Hypothalamus (tissue), 51 donors: Measurements from ENCODE around the gene POU6F1.

Experiments
- DNase-seq, 51 donors: peaks; one replicate each; lab custom pipeline; 2025; lab: John Stamatoyannopoulos, UW

POU6F1 gene

DNA sequence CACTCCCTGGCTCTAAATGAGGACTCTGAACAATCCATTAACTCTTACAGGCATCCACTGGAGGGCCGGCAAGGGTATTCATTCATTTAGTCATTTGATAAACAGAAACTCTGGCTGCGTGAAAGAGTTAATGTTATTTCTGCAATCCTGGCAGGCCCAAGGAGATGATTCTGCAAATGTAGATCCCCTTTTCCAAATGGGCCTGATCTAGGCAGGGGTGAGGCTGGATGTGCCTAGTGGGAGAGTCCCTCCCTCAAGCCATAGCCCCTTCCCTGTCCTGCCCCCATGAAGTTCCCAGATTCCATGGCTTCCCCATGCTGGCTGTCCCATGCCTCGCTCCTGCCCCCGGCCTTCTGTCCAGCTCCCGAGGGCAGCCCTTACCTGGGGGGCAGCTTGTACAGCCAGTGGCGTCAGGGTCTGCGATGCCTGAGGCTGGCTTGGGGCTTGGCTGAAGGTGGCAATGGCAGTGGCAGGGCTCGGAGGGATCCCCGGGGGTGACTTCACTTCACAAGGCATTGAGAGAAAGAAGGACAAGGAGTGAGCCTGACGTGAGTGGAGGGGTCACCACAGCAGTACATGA, 18.4 kb downstream of the POU6F1 start:
- no peak for DNase-seq

DNA sequence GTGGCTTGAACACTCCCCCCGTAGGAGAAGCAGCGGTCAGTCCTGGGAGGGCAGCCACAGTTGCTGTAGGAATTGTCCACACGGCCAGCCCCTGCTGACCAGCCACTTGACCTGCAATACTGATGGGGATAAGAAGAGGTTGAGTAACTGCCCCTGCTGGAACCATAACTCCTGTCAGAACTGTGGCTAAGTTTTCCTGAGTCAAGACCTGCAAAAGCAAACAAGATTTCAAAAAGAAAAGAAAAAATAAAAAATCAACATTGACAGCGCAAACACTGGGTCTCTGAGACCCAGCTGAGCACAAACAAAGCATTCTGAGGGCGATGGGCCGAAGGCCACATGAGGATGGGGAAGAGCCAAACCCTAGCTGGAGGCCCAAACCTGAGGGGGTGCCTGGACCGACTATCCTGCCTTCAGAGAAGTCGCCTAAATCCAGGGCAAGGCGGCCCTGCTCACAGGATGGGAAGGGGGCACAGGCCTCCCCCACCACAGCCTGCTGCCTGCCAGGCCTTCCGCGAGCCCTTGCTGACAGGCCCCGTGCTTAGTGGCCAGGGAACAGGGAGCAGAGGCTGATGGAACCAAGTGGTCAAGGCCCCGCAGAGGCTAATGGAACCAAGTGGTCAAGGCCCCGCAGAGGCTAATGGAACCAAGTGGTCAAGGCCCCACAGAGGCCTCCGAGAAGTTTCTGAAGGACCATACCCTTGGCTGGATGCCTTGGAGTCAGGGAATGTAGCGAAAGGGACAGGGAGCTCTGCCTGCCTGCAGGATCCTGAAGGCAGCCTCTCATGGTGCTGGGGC, 19.1 kb downstream of the POU6F1 start:
- DNase-seq: no peak

DNA sequence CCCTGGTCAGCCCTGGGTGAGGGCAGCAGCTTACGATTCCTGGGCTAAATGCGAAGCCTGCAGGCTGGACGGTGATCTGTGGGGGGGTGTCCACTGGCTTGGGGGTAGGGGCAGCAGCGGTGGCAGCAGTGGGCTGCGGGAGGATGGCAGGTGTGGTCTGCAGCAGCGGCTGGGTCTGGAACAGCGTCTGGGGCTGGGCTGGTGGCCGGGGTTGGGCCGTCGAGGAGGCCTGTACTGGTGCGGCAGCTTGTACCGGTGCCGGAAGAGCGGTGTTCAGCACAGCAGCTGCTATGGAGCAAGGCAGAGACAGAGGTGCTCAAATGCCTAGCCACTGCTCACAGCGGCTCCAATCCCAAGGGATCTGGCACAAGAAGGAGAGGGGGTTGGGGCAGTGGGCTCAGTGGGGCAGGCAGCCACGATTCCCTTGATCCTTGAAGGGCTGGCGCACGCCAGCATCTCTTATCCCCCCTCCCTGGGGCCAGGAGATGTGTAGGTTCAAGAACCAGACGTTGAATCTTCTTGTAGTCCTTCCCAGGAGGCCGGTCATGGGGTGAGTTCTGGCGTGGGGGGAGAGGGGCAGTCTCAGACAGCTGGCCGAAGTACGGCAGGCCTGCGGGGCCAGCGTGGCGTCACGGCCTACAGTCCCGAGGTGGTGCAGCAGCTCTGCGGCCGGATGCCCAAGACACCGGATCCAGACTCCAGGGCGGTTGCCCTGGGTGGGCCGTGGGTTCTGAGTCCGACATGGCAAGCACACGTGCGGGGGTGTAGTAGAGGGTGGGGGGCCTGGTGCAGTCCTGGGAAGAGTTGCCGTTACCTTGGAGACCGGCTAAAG, 19.9 kb downstream of the POU6F1 start:
- no peak for DNase-seq

DNA sequence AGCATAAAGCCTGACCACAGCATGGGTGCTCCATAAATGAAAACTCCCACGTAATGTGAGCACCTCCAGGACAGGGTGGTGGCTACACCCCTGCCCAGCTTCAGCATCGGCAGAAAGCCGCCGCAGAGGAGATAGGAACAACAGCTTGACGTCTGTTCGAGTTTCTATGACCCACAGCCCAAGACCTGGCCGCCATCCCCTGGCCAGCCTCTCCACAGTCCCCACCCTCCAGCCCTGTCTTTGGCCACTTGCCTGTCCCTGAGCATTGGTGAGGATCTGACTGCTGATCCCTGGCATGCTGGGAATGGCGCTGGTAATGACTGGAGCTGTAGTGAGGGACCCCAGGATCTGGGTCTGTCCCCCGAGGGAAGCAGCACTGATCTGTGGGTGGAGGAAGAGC, 21.3 kb downstream of the POU6F1 start:
- DNase-seq: no peak

DNA sequence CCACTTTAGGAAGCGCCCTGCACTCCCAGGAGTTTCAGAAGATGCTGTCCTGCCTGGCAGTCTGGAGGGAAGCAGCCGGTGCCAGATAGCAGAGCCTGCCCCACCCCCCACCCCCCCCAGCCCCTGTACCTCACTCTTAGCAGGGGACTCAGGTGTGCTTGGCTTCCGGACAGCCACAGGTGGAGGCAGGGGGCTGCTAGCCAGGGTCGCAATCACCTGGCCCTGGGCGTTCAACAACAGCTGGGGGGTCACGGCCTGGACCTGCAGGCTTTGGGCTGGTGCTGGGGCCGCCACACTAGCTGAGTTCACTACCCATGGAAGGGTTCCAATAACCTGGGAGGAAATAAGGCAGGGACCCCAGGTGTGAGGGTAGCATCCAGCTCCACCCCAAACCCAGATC, 22.0 kb downstream of the POU6F1 start:
- no peak for DNase-seq

DNA sequence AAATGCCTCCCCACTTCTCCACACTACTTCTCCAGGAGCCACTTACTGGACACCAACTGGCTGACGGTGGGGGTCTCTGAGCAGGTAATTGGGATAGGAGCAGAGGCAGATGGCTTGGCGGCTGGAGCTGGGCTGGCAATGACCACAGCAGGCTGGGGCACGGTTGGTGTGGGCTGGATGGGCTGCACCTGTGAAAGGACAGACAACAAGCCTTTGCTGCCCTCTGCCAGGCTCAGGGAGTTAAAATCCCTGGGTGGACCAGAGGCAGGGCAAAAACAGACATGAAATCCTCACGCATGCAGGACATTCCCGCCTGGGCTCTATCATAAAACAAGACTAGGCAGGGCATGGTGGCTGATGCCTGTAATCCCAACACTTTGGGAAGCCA, 25.6 kb downstream of the POU6F1 start:
- DNase-seq: no peak

DNA sequence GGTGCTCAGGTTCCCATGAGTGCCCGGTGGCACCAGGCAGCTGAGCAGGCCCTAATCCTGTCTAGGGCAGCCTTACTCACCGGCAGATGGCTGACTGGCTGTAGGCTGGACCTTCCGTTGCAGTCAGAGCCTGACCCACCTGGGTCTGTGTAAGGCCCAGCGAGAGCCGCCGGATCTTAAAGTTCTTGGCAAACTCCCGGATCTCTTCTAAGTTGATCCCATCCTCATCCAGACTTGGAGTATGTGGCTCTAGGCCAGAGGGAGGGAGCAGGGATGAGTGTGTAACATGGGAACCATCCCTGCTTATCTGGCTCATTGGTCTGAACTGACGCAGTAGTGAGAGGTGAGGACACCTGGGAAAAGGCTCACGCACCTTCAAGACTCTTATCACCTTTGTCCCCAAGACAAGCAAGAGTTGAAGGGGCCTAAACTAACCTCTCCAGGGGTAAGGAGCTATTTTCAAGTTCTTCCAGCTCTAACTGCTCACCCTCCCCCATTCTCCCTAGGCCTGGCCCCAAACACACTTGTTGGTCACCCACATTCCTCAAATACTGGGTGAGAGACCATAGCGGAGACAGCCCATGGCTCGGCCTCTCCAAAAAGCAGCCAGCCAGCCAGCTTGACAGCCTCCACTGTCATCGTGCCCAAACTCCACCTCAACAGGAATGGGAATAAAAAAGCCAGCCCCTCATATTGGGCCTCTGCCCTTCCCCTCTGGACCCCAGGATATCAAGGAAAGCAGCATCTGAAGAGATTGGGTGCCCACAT, 26.2 kb downstream of the POU6F1 start:
- no peak for DNase-seq

DNA sequence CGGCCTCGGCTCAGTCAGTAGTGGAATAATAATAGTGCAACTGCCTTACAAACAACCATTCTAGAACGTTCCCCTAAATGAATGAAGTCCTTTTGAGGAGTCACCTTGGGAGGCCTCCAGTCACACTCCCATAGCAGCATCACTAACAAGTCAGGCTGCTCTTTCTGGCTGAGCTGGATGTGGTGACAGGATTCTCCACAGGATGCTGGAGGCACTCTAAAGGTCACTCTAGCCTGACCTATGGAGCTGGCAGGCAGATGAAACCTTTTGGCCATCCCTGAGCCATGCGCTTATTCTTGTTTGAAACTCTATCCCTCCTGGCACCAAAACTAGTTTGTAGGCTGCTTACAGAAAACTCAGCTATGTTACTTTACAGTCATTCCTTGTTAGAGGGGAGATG, 27.0 kb downstream of the POU6F1 start:
- DNase-seq: no peak

DNA sequence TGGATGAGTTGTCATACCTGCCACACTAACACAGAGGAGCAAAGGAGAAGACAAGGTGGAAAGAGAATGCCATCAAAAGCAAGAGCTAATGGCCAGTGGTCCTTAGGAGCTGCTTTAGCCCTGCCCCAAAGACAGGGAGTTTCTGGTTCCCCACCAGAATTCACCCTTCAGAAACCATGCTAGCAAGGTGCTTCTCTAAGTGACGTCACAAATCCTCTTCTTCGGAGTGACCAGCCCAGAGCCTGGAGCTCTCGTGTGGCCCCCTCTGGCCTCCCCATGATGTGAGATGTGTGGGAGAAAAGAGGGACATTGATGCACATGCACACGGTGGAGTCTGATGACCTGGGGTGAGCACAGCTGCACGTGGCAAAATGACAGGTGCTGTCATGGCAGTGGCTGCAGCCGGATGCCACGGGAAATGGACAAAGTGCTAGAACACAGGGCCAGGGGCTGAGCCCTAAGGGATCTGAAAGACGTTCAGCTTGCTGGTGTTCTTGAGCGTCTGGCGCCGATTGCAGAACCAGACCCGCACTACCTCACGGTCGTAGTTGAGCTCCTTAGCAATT, 28.0 kb downstream of the POU6F1 start:
- no peak for DNase-seq

DNA sequence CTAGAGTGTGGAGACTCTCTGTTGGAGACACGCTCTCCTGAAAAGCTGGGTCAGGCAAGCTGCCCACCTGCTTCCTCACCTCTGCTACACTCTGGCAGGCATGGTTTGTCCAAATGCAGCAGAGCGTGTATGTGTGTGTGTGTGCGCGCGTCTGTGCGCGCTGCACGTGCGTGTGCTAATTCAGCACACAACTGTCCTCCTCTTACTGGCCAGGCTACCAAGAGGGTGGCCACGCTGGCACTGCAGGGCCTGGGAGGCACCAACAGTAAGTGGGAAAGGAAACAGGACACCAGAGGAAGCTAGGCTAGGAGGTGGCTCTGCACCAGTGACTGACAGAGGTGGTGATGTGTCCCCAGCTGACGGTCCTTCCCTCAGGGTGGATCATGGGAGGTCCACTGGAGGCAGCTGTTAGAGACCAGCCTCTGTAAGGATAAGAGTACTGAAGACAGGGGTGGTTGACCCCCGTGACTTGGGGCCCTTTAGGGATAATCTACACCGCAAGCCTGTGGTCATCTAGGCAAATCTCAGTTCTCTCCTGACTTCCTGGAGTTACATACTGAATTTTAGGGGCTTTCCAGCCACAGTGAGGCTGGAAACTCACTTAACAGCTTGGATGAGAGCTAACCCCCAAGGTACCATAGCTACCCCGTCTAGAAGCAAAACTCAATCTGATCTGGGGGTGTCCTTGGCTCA, 29.4 kb downstream of the POU6F1 start:
- no peak for DNase-seq

DNA sequence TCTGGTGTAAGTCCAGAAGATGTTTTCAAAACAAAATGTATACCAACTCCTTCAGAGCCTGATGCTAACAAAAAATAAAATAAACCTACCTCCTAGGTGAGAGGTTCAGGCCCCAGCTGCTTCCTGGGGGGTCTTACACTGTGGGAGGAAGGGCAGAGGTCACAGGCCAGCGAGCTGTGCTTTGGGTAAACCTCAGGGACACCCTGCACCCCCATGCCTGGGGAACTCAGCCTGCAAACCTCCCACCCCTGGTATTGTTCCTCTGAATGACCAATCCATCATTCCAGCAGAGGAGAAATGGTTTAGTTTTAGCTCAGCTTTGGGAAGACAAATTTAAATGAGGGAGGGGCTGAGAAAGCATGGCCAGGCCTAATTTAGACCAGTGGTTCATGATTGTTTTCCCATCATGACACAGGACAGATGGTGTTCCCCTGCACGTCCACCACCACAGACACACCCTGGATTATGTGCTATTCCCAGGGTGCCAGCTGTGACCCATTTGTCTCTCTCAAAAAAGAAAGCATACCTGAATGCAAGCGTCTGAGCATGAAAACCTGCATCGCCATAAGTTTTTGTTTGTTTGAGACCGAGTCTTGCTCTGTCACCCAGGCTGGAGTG, 30.4 kb downstream of the POU6F1 start:
- no peak for DNase-seq

DNA sequence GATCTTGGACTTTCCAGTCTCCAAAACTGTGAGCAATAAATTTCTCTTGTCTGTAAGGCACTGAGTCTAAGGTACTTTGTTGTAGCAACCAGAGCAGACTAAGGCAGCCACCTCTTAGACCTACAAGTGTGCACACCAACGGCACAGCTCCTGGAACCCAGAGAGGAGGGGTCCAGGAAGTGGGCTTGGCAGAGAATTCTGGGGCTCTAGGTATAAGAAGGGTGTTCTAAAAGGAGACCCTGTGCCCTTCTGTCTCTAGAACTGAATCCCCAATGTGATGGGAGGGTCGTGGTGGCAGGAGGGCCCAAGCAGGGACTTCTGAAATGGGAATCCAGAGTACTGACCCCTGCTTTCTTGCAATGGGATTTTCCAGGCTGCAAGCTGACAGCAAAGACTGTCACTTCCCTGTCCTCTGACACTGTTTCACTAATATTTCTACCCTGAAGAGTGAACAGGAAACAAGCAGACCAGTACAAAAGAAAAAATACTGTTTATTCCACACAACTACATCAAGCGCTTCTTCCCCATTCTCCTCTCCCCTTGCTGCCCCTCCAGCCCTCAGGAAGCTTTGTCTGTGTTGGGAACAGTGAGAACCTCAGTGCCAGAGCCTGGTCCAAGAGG, 31.3 kb downstream of the POU6F1 start:
- no peak for DNase-seq

DNA sequence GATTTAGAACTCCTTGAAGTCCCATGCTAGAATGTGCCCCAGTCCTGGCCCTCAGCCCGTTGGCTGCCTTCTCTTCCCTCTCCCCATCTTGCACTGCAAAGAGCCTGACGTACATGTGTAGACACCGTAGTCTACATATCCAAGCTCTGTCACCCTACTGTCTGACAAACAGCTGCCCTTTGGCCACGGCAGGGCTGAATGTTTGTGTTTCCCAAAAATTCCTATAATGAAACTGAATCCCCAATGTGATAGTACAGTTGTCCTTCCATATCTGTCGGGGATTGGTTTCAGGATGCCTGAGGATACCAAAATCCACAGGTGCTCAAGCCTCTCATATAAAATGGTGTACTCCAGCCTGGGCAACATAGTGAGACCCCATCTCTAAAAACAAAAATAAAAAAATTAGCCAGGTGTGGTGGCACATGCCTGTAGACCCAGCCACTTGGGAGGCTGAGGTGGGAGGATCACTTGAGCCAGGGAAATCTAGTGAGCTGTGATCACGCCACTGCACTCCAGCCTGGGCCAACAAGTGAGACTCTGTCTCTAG, 32.6 kb downstream of the POU6F1 start:
- DNase-seq: no peak

DNA sequence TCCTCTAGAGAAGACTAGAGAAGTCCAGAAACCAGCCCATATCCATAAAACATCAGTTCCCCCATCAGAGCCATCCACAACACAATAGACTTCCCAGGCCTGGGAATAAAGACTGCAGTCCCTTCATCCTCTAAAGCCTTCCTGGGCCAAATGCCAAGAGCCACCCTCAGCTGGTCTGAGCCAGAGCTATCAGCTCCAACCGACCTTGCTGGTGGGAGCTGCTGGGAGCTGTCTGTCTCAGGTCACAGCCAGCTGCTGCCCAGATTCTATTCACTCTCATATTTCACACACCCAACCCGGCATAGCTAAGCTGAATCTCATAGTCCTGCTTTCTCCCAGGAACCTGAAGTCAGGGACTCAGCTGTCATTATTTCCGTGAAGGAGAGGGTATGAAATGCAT, 34.0 kb downstream of the POU6F1 start:
- DNase-seq: peak in 19 of 51 donors; percentile 7 to 48 (median 17)

DNA sequence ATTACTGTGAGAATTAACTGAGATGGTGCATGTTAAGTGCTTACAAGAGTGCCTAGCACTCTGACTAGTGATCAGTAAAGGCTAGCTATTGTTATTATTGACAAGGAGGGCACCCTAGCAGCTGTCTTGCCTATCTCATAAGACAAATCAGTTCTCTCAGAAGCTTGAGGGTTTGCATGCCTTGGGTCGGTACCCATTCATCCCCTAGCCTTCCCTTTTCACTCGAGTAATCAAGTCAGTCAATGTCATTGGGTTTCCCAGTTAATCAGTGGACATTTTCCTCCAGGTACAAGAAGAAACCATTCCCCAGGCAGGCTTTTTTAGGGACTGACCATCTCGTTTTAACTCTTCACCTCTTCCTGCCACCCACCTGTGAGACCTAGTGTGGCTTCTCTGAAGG, 34.5 kb downstream of the POU6F1 start:
- DNase-seq: no peak

DNA sequence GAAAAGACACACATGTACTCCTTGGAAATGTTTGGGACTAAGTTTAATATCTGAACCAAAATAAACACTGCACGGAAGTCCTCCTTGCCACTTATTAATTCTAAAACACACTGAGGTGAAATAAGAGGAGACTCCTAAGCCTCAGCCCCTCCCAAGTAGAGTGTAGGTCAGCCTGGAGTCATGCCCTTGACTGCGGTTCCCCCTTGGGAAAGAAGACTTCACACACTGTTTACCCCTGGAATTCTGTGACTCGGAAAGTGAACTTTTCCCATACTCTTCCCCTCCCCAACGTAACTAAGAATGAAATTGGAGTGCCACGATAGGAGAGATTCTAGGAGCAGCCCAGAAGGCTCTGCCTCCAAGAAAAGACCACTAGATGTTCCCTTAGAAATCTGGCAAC, 36.3 kb downstream of the POU6F1 start:
- DNase-seq: no peak

DNA sequence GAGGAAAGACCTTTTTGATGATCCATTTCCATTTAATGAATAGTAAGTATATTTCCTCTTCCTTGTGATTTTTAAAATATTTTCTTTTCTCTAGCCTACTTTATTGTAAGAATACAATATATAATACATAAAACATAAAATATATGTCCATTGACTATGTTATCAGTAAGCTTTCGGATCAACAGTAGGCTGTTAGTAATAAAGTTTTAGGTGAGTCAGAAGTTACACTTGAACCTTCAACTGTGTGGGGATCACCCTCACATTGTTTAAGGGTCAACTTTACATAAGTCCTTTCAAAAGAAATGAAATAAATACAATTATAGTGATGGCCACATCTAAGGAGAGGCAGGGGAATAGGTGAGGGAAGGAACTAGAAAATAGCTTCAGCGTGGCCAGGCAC, 40.0 kb downstream of the POU6F1 start:
- DNase-seq: no peak

DNA sequence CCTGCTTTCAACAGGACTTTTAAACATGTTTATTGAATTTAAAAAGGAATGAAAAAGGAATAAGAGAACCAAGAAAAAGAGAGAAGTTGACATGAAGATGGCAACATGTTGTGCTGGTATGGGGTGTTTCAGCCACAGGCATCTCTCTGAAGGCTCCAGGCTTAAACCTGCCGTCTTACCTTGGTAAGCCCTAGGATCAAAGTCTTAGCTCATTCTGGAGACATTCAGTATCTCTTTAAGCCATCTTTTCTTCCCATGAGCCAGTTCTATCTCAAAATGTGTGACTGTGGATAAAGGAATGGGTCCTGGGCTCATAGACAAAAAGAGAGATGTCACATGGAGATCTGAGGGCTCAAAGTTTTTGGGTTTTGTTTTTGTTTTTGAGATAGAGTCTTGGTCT, 43.4 kb downstream of the POU6F1 start:
- no peak for DNase-seq
